SU-DHL-6 (cell line): ENCODE data around the gene RASGRP1.

Source experiments
- EZH2phosphoT487 ChIP-seq: fragments of 200-600 bp; sonication (generic), shearing (Covaris generic); conservative IDR thresholded peaks from 2 replicates; pipeline ENCODE4 v1.6.1; 2018; ENCODE audit warnings: mild to moderate bottlenecking, antibody characterized with exemption, low read length, moderate library complexity, mixed read lengths
- TF ChIP-seq, protein P1 (sequence below): fragments of 200-600 bp; sonication (generic); IDR thresholded peaks from one replicate; pipeline ENCODE4 v1.5.1; 2017; ENCODE audit warnings: antibody characterized with exemption, mild to moderate bottlenecking, low read length, moderate library complexity; ENCODE audit not compliant: insufficient read depth, poor library complexity, severe bottlenecking

DNA sequence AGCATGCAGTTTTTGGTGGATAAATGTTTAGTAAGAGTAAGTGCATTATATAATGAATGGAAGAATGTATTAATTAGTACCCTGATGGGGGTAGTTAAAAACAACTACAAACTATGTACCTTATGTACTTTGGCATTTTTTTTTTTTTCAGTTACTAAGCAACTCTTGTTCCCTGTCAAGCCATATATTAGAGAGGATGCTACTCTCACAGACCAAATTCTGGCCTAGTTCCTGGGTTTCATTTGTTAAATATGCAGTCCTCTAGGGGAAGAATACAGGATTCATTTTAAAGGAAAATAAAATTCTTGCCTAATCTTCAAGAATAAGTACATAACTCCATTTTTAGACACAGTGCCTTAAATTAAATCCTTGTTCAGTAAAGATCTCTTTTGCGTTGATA is 93.8 kb downstream of the RASGRP1 start:
- TF ChIP-seq, protein P1, sequence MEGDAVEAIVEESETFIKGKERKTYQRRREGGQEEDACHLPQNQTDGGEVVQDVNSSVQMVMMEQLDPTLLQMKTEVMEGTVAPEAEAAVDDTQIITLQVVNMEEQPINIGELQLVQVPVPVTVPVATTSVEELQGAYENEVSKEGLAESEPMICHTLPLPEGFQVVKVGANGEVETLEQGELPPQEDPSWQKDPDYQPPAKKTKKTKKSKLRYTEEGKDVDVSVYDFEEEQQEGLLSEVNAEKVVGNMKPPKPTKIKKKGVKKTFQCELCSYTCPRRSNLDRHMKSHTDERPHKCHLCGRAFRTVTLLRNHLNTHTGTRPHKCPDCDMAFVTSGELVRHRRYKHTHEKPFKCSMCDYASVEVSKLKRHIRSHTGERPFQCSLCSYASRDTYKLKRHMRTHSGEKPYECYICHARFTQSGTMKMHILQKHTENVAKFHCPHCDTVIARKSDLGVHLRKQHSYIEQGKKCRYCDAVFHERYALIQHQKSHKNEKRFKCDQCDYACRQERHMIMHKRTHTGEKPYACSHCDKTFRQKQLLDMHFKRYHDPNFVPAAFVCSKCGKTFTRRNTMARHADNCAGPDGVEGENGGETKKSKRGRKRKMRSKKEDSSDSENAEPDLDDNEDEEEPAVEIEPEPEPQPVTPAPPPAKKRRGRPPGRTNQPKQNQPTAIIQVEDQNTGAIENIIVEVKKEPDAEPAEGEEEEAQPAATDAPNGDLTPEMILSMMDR, result no peak
- no peak for TF ChIP-seq EZH2phosphoT487
